KMS-11 (cell line): ENCODE measurements around the gene TXLNB.
"Not testable (repeated sequence)": the region's sequence is repeated elsewhere in the genome, so short reads cannot be mapped to it uniquely, and the experiment has no call there.

Experiments
- H2AFZ ChIP-seq: fragments of 200-600 bp; sonication (generic); 2 replicates; pipeline ENCODE4 v1.6.1; 2016; ENCODE audit warnings: antibody characterized with exemption, mixed run types, low read depth
- H3K27ac ChIP-seq: fragments of 200-600 bp; sonication (generic); 2 replicates; pipeline ENCODE4 v1.6.1; 2016; ENCODE audit warnings: mild to moderate bottlenecking, mixed run types
- H3K27me3 ChIP-seq: fragments of 200-600 bp; sonication (generic); 2 replicates; pipeline ENCODE4 v1.6.1; 2017; ENCODE audit warnings: mild to moderate bottlenecking, low read depth, mixed run types, moderate library complexity; ENCODE audit not compliant: insufficient read depth
- H3K36me3 ChIP-seq: fragments of 200-600 bp; sonication (generic); 2 replicates; pipeline ENCODE4 v1.6.1; 2017; ENCODE audit warnings: mild to moderate bottlenecking, mixed run types; ENCODE audit not compliant: insufficient read depth
- H3K4me1 ChIP-seq: fragments of 200-600 bp; sonication (generic); 2 replicates; pipeline ENCODE4 v1.6.1; 2016; ENCODE audit warnings: mild to moderate bottlenecking, low read depth, mixed run types; ENCODE audit not compliant: poor library complexity, severe bottlenecking
- H3K4me2 ChIP-seq: fragments of 200-600 bp; sonication (generic); 2 replicates; pipeline ENCODE4 v1.7.0; 2016; ENCODE audit warnings: mild to moderate bottlenecking, mixed run types
- H3K4me3 ChIP-seq: fragments of 200-600 bp; sonication (generic); IDR thresholded peaks from 2 replicates; pipeline ENCODE4 v1.6.1; 2017; ENCODE audit warnings: low read depth, low read length, mixed read lengths; ENCODE audit not compliant: insufficient read depth
- H3K79me2 ChIP-seq: fragments of 200-600 bp; sonication (generic); 2 replicates; pipeline ENCODE4 v1.6.1; 2016; ENCODE audit warnings: low read depth, mixed run types; ENCODE audit not compliant: insufficient read depth
- H3K9ac ChIP-seq: fragments of 200-600 bp; sonication (generic); 2 replicates; pipeline ENCODE4 v1.6.1; 2016; ENCODE audit warnings: mild to moderate bottlenecking, mixed run types
- H4K20me1 ChIP-seq: fragments of 200-600 bp; sonication (generic); 2 replicates; pipeline ENCODE4 v1.6.1; 2016; ENCODE audit warnings: mild to moderate bottlenecking, mixed run types; ENCODE audit not compliant: insufficient read depth
- TF ChIP-seq, protein P1 (sequence below): fragments of 200-600 bp; sonication (generic); conservative IDR thresholded peaks from 2 replicates; pipeline ENCODE4 v1.6.1; 2017; ENCODE audit warnings: low read depth, mild to moderate bottlenecking, antibody characterized with exemption, low read length, moderate library complexity, mixed read lengths

The TXLNB gene

DNA sequence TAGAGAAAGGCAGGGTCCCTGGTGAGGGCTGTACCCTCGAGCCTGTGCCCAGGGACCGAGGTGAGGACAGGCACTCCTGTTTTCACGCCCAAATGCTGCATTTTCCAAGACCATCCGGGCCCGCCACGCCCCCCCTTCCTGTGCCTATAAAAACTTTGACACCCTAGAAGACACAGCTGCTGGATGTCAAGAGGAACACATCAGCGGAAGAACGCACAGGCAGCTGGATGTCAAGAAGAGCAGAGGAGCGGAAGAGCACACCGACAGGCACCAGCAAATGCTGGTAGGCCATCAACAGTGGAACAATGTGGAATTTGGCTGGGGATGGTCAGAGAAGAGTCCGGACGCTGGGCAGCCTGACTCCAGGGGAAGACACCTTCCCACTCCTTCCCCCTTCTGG, 56.1 kb downstream of the TXLNB start:
- Histone ChIP-seq H3K4me1 (peaks cover 7% of the 10 kb centered on the region), H3K4me3 (no peak overlapping the region), H3K27me3 (no peaks in the 10 kb centered on the region), H4K20me1 (no peaks in the 10 kb centered on the region), H3K9ac (no peak overlapping the region), H3K4me2 (no peak overlapping the region), H2AFZ (no peak overlapping the region), H3K79me2 (no peaks in the 10 kb centered on the region), H3K27ac (no peak overlapping the region), H3K36me3 (no peaks in the 10 kb centered on the region)
- TF ChIP-seq, protein P1, sequence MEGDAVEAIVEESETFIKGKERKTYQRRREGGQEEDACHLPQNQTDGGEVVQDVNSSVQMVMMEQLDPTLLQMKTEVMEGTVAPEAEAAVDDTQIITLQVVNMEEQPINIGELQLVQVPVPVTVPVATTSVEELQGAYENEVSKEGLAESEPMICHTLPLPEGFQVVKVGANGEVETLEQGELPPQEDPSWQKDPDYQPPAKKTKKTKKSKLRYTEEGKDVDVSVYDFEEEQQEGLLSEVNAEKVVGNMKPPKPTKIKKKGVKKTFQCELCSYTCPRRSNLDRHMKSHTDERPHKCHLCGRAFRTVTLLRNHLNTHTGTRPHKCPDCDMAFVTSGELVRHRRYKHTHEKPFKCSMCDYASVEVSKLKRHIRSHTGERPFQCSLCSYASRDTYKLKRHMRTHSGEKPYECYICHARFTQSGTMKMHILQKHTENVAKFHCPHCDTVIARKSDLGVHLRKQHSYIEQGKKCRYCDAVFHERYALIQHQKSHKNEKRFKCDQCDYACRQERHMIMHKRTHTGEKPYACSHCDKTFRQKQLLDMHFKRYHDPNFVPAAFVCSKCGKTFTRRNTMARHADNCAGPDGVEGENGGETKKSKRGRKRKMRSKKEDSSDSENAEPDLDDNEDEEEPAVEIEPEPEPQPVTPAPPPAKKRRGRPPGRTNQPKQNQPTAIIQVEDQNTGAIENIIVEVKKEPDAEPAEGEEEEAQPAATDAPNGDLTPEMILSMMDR: no peak

GRCh38 chr6:139234193-139234592, 57.6 kb downstream of the TXLNB start:
- not testable (repeated sequence) for H3K36me3 ChIP-seq, H3K9ac ChIP-seq, H2AFZ ChIP-seq, H3K4me2 ChIP-seq, H3K27me3 ChIP-seq, H3K79me2 ChIP-seq, H3K4me3 ChIP-seq, H4K20me1 ChIP-seq, H3K27ac ChIP-seq
- H3K4me1 ChIP-seq: peaks cover 18% of the 10 kb centered on the region

GRCh38 chr6:139231206-139231605, 60.6 kb downstream of the TXLNB start:
- Histone ChIP-seq H4K20me1 (no peaks in the 10 kb centered on the region), H3K79me2 (no peaks in the 10 kb centered on the region), H3K27me3 (no peaks in the 10 kb centered on the region), H3K4me1 (peaks cover 18% of the 10 kb centered on the region), H3K9ac (no peak overlapping the region), H3K36me3 (no peaks in the 10 kb centered on the region), H3K4me3 (no peak overlapping the region), H2AFZ (no peak overlapping the region), H3K4me2 (peak overlapping the region; percentile 27; the same call in 1 of the 2 replicates), H3K27ac (peak overlapping the region; percentile 19; the same call in 1 of the 2 replicates)
- TF ChIP-seq, protein P1: no peak

GRCh38 chr6:139230391-139230840, 61.4 kb downstream of the TXLNB start:
- Histone ChIP-seq H4K20me1 (no peaks in the 10 kb centered on the region), H3K27me3 (no peaks in the 10 kb centered on the region), H3K4me1 (peaks cover 18% of the 10 kb centered on the region), H2AFZ (no peak overlapping the region; the same call in 1 of the 2 replicates), H3K9ac (no peak overlapping the region), H3K4me2 (peak overlapping the region; percentile 27), H3K36me3 (no peaks in the 10 kb centered on the region), H3K27ac (peak overlapping the region; percentile 19; the same call in 1 of the 2 replicates), H3K79me2 (no peaks in the 10 kb centered on the region), H3K4me3 (no peak overlapping the region)
- TF ChIP-seq, protein P1: no peak

DNA sequence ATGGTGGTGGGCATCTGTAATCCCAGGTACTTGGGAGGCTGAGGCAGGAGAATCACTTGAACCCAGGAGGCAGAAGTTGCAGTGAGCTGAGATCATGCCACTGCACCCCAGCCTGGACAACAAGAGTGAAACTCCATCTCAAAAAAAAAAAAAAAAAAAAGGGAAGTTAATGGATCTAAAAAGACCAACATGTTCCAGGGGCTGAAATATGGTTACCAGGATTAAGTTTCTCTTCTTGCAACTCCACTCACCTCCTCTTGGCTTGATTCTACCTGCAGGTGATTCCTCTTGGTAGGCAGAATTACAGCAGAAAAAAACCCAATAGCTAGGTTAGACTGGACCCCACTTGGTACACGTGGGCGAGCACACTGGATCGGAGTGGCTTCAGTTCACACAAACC, 63.4 kb downstream of the TXLNB start:
- H3K27ac ChIP-seq, H3K79me2 ChIP-seq, H3K4me3 ChIP-seq, H3K9ac ChIP-seq, H3K4me2 ChIP-seq, H4K20me1 ChIP-seq, H2AFZ ChIP-seq, H3K36me3 ChIP-seq, H3K27me3 ChIP-seq: not testable (repeated sequence)
- H3K4me1 ChIP-seq: peaks cover 18% of the 10 kb centered on the region
